Stimulated activated CD4-positive, alpha-beta T cell treated with anti-CD3 and anti-CD28 coated beads, Interleukin-15, amount 100 ng/mL, for 24 hours (primary cell): Measurements from ENCODE around the gene DPH3.

Source experiments
- DNase-seq: peaks from one replicate; pipeline ENCODE4 v3.0.0-alpha.2; 2020

Gene DPH3

GRCh38 chr3:16290007-16290826, 25.5 kb upstream of the DPH3 start:
- DNase-seq, result peak; percentile 59

- no peak for DNase-seq
Measured at GRCh38 chr3:16289144-16289889, 24.6 kb upstream of the DPH3 start.

GRCh38 chr3:16288664-16289063, 23.9 kb upstream of the DPH3 start:
- DNase-seq, result no peak

GRCh38 chr3:16286751-16287543, 22.2 kb upstream of the DPH3 start:
- no peak for DNase-seq

GRCh38 chr3:16286161-16286560, 21.4 kb upstream of the DPH3 start:
- peak; percentile 79 for DNase-seq

GRCh38 chr3:16284633-16285032, 19.9 kb upstream of the DPH3 start:
- no peak for DNase-seq

GRCh38 chr3:16280671-16281070, 15.9 kb upstream of the DPH3 start:
- DNase-seq, result no peak

- DNase-seq, result no peak
Measured at GRCh38 chr3:16279010-16279801, 14.5 kb upstream of the DPH3 start.

- no peak for DNase-seq
Measured at GRCh38 chr3:16277471-16277870, 12.7 kb upstream of the DPH3 start.

GRCh38 chr3:16273867-16274266, 9.1 kb upstream of the DPH3 start:
- no peak for DNase-seq

GRCh38 chr3:16272588-16272987, 7.8 kb upstream of the DPH3 start:
- no peak for DNase-seq

- no peak for DNase-seq
Measured at GRCh38 chr3:16270855-16271254, 6.1 kb upstream of the DPH3 start.

- DNase-seq, result no peak
Measured at GRCh38 chr3:16266714-16267113, 2.0 kb upstream of the DPH3 start.

GRCh38 chr3:16265455-16265786, 678 bp upstream of the DPH3 start:
- no peak for DNase-seq

- DNase-seq, result no peak
Measured at GRCh38 chr3:16264174-16264707, 502 bp downstream of the DPH3 start.

- DNase-seq, result no peak
Measured at GRCh38 chr3:16262174-16262573, 2.6 kb downstream of the DPH3 start.

- no peak for DNase-seq
Measured at GRCh38 chr3:16260046-16260445, 4.7 kb downstream of the DPH3 start.

GRCh38 chr3:16258866-16259265, 5.9 kb downstream of the DPH3 start:
- DNase-seq, result no peak

GRCh38 chr3:16258177-16258576, 6.6 kb downstream of the DPH3 start:
- no peak for DNase-seq

GRCh38 chr3:16257309-16257708, 7.4 kb downstream of the DPH3 start:
- DNase-seq, result no peak

- no peak for DNase-seq
Measured at GRCh38 chr3:16255726-16256125, 9.0 kb downstream of the DPH3 start.

GRCh38 chr3:16255326-16255725, 9.4 kb downstream of the DPH3 start:
- DNase-seq, result no peak

GRCh38 chr3:16254916-16255315, 9.8 kb downstream of the DPH3 start:
- peak; percentile 27 for DNase-seq
